Measurements from ENCODE around the gene TPP1.

The TPP1 gene

GRCh38 chr11:6579681-6580080 is 39.5 kb downstream of the TPP1 start:
- H3K27me3 ChIP-seq (ENCODE audit: insufficient read depth, poor library complexity, severe bottlenecking) = no peaks in the 10 kb centered on the region
- no peaks in the 10 kb centered on the region for H3K36me3 ChIP-seq (ENCODE audit: low read depth)
- H3K27ac ChIP-seq (ENCODE audit: poor library complexity, severe bottlenecking) = no peak overlapping the region
- no peak overlapping the region for H3K4me3 ChIP-seq (ENCODE audit: severe bottlenecking)
- no peak for ATAC-seq (ENCODE audit: low read depth)
- TF ChIP-seq CTCF (IDR thresholded peaks at IDR 0.05; ENCODE audit: poor library complexity, severe bottlenecking) = no peak
- no peak for DNase-seq (ENCODE audit: low spot score)
- peaks cover 7% of the 10 kb centered on the region for H3K9me3 ChIP-seq (ENCODE audit: severe bottlenecking)
- no peaks in the 10 kb centered on the region for H3K4me1 ChIP-seq (ENCODE audit: insufficient read depth, poor library complexity, severe bottlenecking)

GRCh38 chr11:6578134-6578533 is 41.1 kb downstream of the TPP1 start:
- no peaks in the 10 kb centered on the region for H3K9me3 ChIP-seq (ENCODE audit: severe bottlenecking)

GRCh38 chr11:6576471-6577373 is 42.5 kb downstream of the TPP1 start:
- no peaks in the 10 kb centered on the region for H3K9me3 ChIP-seq (ENCODE audit: severe bottlenecking)
- H3K4me3 ChIP-seq (ENCODE audit: severe bottlenecking) = no peak overlapping the region
- no peaks in the 10 kb centered on the region for H3K36me3 ChIP-seq (ENCODE audit: low read depth)
- DNase-seq (ENCODE audit: low spot score) (no peak), ATAC-seq (ENCODE audit: low read depth) (no peak)
- H3K27ac ChIP-seq (ENCODE audit: poor library complexity, severe bottlenecking) = no peak overlapping the region
- H3K27me3 ChIP-seq (ENCODE audit: insufficient read depth, poor library complexity, severe bottlenecking) = no peaks in the 10 kb centered on the region
- TF ChIP-seq CTCF (IDR thresholded peaks at IDR 0.05; ENCODE audit: poor library complexity, severe bottlenecking) = no peak
- no peaks in the 10 kb centered on the region for H3K4me1 ChIP-seq (ENCODE audit: insufficient read depth, poor library complexity, severe bottlenecking)

More at GRCh38 chr11:6578134-6578533, 41.1 kb downstream of the TPP1 start:
- Histone ChIP-seq H3K36me3 (ENCODE audit: low read depth) (no peaks in the 10 kb centered on the region), H3K27ac (ENCODE audit: poor library complexity, severe bottlenecking) (no peak overlapping the region), H3K4me3 (ENCODE audit: severe bottlenecking) (no peak overlapping the region), H3K27me3 (ENCODE audit: insufficient read depth, poor library complexity, severe bottlenecking) (no peaks in the 10 kb centered on the region), H3K4me1 (ENCODE audit: insufficient read depth, poor library complexity, severe bottlenecking) (no peaks in the 10 kb centered on the region)
- no peak for TF ChIP-seq CTCF (IDR thresholded peaks at IDR 0.05; ENCODE audit: poor library complexity, severe bottlenecking)
- no peak for ATAC-seq (ENCODE audit: low read depth)
- DNase-seq (ENCODE audit: low spot score) = no peak

- H3K36me3 ChIP-seq (ENCODE audit: low read depth) = no peaks in the 10 kb centered on the region
- no peak for TF ChIP-seq CTCF (IDR thresholded peaks at IDR 0.05; ENCODE audit: poor library complexity, severe bottlenecking)
- H3K27me3 ChIP-seq (ENCODE audit: insufficient read depth, poor library complexity, severe bottlenecking) = no peaks in the 10 kb centered on the region
Measured at GRCh38 chr11:6574816-6575715, 44.2 kb downstream of the TPP1 start.

More at GRCh38 chr11:6574816-6575715, 44.2 kb downstream of the TPP1 start:
- Histone ChIP-seq H3K4me3 (ENCODE audit: severe bottlenecking) (no peak overlapping the region), H3K27ac (ENCODE audit: poor library complexity, severe bottlenecking) (no peak overlapping the region), H3K9me3 (ENCODE audit: severe bottlenecking) (no peaks in the 10 kb centered on the region), H3K4me1 (ENCODE audit: insufficient read depth, poor library complexity, severe bottlenecking) (no peaks in the 10 kb centered on the region)
- ATAC-seq (ENCODE audit: low read depth) (no peak), DNase-seq (ENCODE audit: low spot score) (no peak)

Data from RWPE2 (cell line).